Tibial artery (tissue), 4 donors: ENCODE results near the gene SNX20.

Source experiments
- DNase-seq, 2 donors: peaks; one replicate each; pipeline ENCODE4 v3.0.0-alpha.2; 2019
- H3K27ac ChIP-seq, 2 donors: fragments of 200-600 bp; sonication (generic) in 1 of 2; 1 replicate in 1 of 2; 2 replicates in 1 of 2; pipeline ENCODE4 v1.5.1; 2018 to 2019; ENCODE audit warnings: mild to moderate bottlenecking in 1 of 2
- H3K27me3 ChIP-seq, 2 donors: fragments of 200-600 bp; sonication (generic) in 1 of 2; one replicate each; pipeline versions ENCODE4 v1.5.1 to v1.6.0; 2016 to 2019
- H3K36me3 ChIP-seq, 3 donors: fragments of 200-600 bp; sonication (generic) in 2 of 3; one replicate each; pipeline ENCODE4 v1.5.1; 2016 to 2019; ENCODE audit warnings: mild to moderate bottlenecking in 2 of 3
- H3K4me1 ChIP-seq, 4 donors: fragments of 200-600 bp; sonication (generic) in 2 of 4; 1 replicate in 3 of 4; 2 replicates in 1 of 4; pipeline ENCODE4 v1.5.1; 2016 to 2019
- H3K4me3 ChIP-seq, 2 donors: fragments of 200-600 bp; sonication (generic) in 1 of 2; 1 replicate in 1 of 2; 2 replicates in 1 of 2; pipeline ENCODE4 v1.5.1; 2018 to 2019; ENCODE audit warnings: mild to moderate bottlenecking in 2 of 2
- H3K9me3 ChIP-seq, 3 donors: fragments of 200-600 bp; sonication (generic) in 1 of 3; one replicate each; pipeline ENCODE4 v1.5.1; 2016 to 2019
- intact Hi-C: fragments of 100-400 bp; cut with DNase I; formaldehyde crosslinking; loops from one replicate; pipeline ENCODE4 v1.15.0; 2023; ENCODE audit warnings: low total_unique reads
- TF ChIP-seq, protein P1 (sequence below), 2 experiments: fragments of 200-600 bp in 1 of 2; fragments of 450-650 bp in 1 of 2; IDR thresholded peaks; one replicate each; pipeline ENCODE4 v1.5.1; 2017 to 2019; ENCODE audit warnings: antibody characterized with exemption in 2 of 2, mild to moderate bottlenecking in 1 of 2, moderate library complexity in 1 of 2

SNX20 gene

GRCh38 chr16:50709061-50709684 is 28.1 kb upstream of the SNX20 start:
- Histone ChIP-seq H3K27ac (no peak overlapping the region), H3K9me3 (peaks cover 0 to 9% (median 3%) of the 10 kb centered on the region in 3 donors), H3K4me3 (no peak overlapping the region), H3K4me1 (peaks cover 0 to 7% (median 2%) of the 10 kb centered on the region in 4 donors), H3K36me3 (no peaks in the 10 kb centered on the region), H3K27me3 (no peaks in the 10 kb centered on the region)
- TF ChIP-seq, protein P1, sequence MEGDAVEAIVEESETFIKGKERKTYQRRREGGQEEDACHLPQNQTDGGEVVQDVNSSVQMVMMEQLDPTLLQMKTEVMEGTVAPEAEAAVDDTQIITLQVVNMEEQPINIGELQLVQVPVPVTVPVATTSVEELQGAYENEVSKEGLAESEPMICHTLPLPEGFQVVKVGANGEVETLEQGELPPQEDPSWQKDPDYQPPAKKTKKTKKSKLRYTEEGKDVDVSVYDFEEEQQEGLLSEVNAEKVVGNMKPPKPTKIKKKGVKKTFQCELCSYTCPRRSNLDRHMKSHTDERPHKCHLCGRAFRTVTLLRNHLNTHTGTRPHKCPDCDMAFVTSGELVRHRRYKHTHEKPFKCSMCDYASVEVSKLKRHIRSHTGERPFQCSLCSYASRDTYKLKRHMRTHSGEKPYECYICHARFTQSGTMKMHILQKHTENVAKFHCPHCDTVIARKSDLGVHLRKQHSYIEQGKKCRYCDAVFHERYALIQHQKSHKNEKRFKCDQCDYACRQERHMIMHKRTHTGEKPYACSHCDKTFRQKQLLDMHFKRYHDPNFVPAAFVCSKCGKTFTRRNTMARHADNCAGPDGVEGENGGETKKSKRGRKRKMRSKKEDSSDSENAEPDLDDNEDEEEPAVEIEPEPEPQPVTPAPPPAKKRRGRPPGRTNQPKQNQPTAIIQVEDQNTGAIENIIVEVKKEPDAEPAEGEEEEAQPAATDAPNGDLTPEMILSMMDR (IDR thresholded peaks at IDR 0.05) = no peak
- DNase-seq = no peak
- intact Hi-C loops = no loop called here

- H3K4me3 ChIP-seq = no peak overlapping the region
- no peaks in the 10 kb centered on the region for H3K27me3 ChIP-seq
- no peak overlapping the region for H3K27ac ChIP-seq
- intact Hi-C loops = no loop called here
- no peak for DNase-seq
- TF ChIP-seq, protein P1 (IDR thresholded peaks at IDR 0.05) = no peak
- H3K36me3 ChIP-seq = no peaks in the 10 kb centered on the region
- peaks cover 0 to 16% (median 10%) of the 10 kb centered on the region in 3 donors for H3K9me3 ChIP-seq
- peaks cover 0 to 7% (median 2%) of the 10 kb centered on the region in 4 donors for H3K4me1 ChIP-seq
Measured at GRCh38 chr16:50708373-50709060, 27.4 kb upstream of the SNX20 start.

- TF ChIP-seq, protein P1 (IDR thresholded peaks at IDR 0.05) = no peak
- no peaks in the 10 kb centered on the region for H3K27me3 ChIP-seq
- H3K36me3 ChIP-seq = no peaks in the 10 kb centered on the region
- no peak for DNase-seq
- intact Hi-C loops = no loop called here
- H3K4me1 ChIP-seq = no peaks in the 10 kb centered on the region
- no peak overlapping the region for H3K4me3 ChIP-seq
- H3K9me3 ChIP-seq = peaks cover 0 to 18% (median 10%) of the 10 kb centered on the region in 3 donors
- H3K27ac ChIP-seq = no peak overlapping the region
Measured at GRCh38 chr16:50706250-50706649, 25.1 kb upstream of the SNX20 start.

- H3K27ac ChIP-seq = no peak overlapping the region
- H3K27me3 ChIP-seq = no peaks in the 10 kb centered on the region
- DNase-seq = no peak
- intact Hi-C loops = no loop called here
- H3K36me3 ChIP-seq = no peaks in the 10 kb centered on the region
- H3K9me3 ChIP-seq = peaks cover 0 to 18% (median 10%) of the 10 kb centered on the region in 3 donors
- no peak overlapping the region for H3K4me3 ChIP-seq
- H3K4me1 ChIP-seq = no peaks in the 10 kb centered on the region
- TF ChIP-seq, protein P1 (IDR thresholded peaks at IDR 0.05) = no peak
Measured at GRCh38 chr16:50705436-50706110, 24.5 kb upstream of the SNX20 start.

DNA sequence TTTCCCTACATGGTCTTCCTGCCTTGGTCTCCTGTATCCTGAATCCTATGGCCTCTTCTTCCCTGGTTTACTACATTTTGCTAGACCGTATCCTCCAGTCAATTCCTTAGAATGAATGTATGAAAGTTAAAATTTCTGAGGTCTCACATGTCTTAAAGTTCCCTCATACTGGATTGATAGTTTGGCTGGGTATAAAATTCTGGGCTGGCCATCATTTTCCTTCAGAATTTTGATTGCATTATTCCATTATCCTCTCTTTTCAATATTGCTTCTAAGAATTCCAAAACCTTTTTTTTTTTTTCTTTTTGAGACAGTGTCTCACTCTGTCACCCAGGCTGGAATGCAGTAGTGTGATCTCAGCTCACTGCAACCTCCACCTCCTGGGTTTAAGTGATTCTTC is 23.1 kb upstream of the SNX20 start:
- Histone ChIP-seq H3K36me3 (no peaks in the 10 kb centered on the region), H3K27me3 (no peaks in the 10 kb centered on the region), H3K4me3 (no peak overlapping the region), H3K27ac (no peak overlapping the region), H3K4me1 (no peaks in the 10 kb centered on the region), H3K9me3 (peaks cover 0 to 18% (median 10%) of the 10 kb centered on the region in 3 donors)
- intact Hi-C loops = no loop called here
- TF ChIP-seq, protein P1 (IDR thresholded peaks at IDR 0.05) = no peak
- no peak for DNase-seq
